H1 (cell line): ENCODE data around the gene MAP2K5. TPM values are rescaled to one million over a fixed set of nuclear protein-coding genes. Genes with fewer than 3 reads are reported as not detected.
A peak's percentile ranks its signal among the peaks of the same experiment; 100 is the strongest.

Source experiments
- RNF2 ChIP-seq: fragments of 200-900, 300-1000 bp; sonication (generic); IDR thresholded peaks from 2 replicates; pipeline ENCODE4 v1.7.1; 2016; ENCODE audit warnings: borderline replicate concordance, low read depth, mild to moderate bottlenecking, antibody characterized with exemption, low read length; ENCODE audit not compliant: poor library complexity, severe bottlenecking; ENCODE audit errors: missing control alignments
- polyA plus RNA-seq, 7 experiments: library from polyadenylated mRNA; depleted of rRNA in 3 of 7; stranded (reverse) in 5 of 7; unstranded in 2 of 7; fragments of >200 nt in 5 of 7; fragments of 200-250 nt in 2 of 7; gene quantifications; 1 replicate in 5 of 7; 2 replicates in 1 of 7; 4 replicates in 1 of 7; pipeline versions ENCODE4 v1.2.1 to v1.2.3, GENCODE V29; 2011 to 2013; ENCODE audit warnings: missing spikeins in 2 of 7, mixed read lengths in 2 of 7
- total RNA-seq: library from RNA; stranded (reverse); fragmentation: NEBNext Ultra II Directional; extraction: Animal tissue kit (Norgen Biotek cat#: 25700); gene quantifications from 2 replicates; pipeline ENCODE4 v1.2.1, GENCODE V29; 2021

The MAP2K5 gene
- total and polyA plus RNA-seq, 2 of the 8 experiments (the other 6 are each of a cell fraction or from before 2014, with no cell fraction given): 4.4 to 15.8 TPM

DNA sequence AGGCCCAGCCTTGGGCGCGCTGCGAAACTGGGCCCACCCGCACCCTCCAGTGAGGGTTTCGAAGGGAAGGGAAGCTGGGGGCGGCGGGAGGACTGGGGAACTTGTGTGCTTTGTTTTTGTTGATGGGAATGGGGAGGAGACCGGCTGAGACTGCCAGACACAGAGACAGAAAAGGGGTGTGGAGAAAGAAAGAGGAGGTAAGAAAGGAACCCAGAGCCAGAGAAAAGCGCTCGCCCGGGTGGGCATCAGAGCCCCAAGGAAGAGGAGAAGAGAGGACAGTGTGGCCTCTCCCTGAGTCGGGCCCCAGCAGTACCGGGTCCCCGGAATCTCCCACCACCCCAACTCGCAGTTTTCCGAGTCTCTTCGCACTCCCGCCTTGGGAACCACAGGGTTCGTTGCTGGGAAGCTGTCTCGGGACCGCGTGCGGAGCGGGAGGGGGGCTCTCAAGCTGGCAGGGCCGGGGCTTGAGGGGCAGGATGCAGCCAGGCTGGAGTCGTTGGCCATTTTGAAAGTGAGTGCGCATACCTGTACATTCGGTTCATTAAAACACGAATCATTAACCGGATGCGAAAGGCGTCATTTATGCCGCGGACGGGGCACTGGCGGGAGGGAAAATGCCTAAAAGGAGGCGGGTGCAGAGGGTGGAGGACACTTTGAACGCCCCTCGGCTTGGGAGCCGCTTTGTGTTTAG, 285.9 kb downstream of the MAP2K5 start (continued):
- TF ChIP-seq RNF2: peak; percentile 96
